ENCODE results near the gene FCRL4. TPM values are rescaled to one million over a fixed set of nuclear protein-coding genes. Genes with fewer than 3 reads are reported as not detected.
A peak's percentile ranks its signal among the peaks of the same experiment; 100 is the strongest.
"Not testable (repeated sequence)": the region's sequence is repeated elsewhere in the genome, so short reads cannot be mapped to it uniquely, and the experiment has no call there.

The FCRL4 gene
- total RNA-seq, 2 experiments from 2014 or later, result not detected

GRCh38 chr1:157558119-157558518, 39.8 kb downstream of the FCRL4 start:
- intact Hi-C loops (cut with micrococcal nuclease; ENCODE audit: unreplicated experiment), result no loop called here
- Histone ChIP-seq H3K79me2 (ENCODE audit: insufficient read depth, low read depth, low read length) (no peaks in the 10 kb centered on the region), H3K4me2 (ENCODE audit: low read length) (no peak overlapping the region), H3K4me1 (ENCODE audit: insufficient read depth, low read length, poor library complexity, severe bottlenecking) (peaks cover 41% of the 10 kb centered on the region), H3K4me3 (ENCODE audit: low read depth, low read length, poor library complexity, severe bottlenecking) (no peak overlapping the region), H3K27ac (ENCODE audit: low read depth, low read length, poor library complexity, severe bottlenecking) (no peak overlapping the region), H3K9me2 (ENCODE audit: insufficient read depth, low read length) (no peaks in the 10 kb centered on the region), H3K9me3 (ENCODE audit: low read length) (no peaks in the 10 kb centered on the region; the same call in 1 of the 2 replicates), H2AFZ (ENCODE audit: low read length) (peak overlapping the region; percentile 39; the same call in 1 of the 2 replicates), H4K20me1 (ENCODE audit: insufficient read depth, low read length) (no peaks in the 10 kb centered on the region), H3K36me3 (ENCODE audit: insufficient read depth, low read length) (no peaks in the 10 kb centered on the region)
- ChIA-PET CTCF (ENCODE audit: unreplicated experiment) (no interaction called here), POLR2A (no interaction called here)
- no peak for TF ChIP-seq CTCF (conservative IDR thresholded peaks at IDR 0.05; ENCODE audit: low read length)
- TF ChIP-seq EZH2phosphoT487 (IDR thresholded peaks at IDR 0.05; ENCODE audit: borderline replicate concordance, low read depth, low read length), result no peak
- no TSS peak for BruUV-seq (replicated peaks)
- DNase-seq (ENCODE audit: low spot score), result no peak

GRCh38 chr1:157551694-157552693, 45.9 kb downstream of the FCRL4 start, which contains the start of gene FCRL5:
TSS of gene FCRL5 (minus strand) at chr1:157552515. CDS start at chr1:157552362, 153 bp downstream.
- H3K4me2 ChIP-seq (ENCODE audit: low read length), result peak within 1 kb of the TSS; percentile 85
- intact Hi-C loops (cut with micrococcal nuclease; ENCODE audit: unreplicated experiment), result loop anchor here (1.0 to 5.0 kb wide), 2 partner anchors 10 to 40 kb away; no protein-coding TSS in a partner anchor
- H2AFZ ChIP-seq (ENCODE audit: low read length), result peak within 1 kb of the TSS; percentile 19; the same call in 1 of the 2 replicates
- no peak for TF ChIP-seq CTCF (conservative IDR thresholded peaks at IDR 0.05; ENCODE audit: low read length)
- no peak for TF ChIP-seq EZH2phosphoT487 (IDR thresholded peaks at IDR 0.05; ENCODE audit: borderline replicate concordance, low read depth, low read length)
- peaks cover 27% of the 10 kb centered on the region; the same call in 1 of the 2 replicates for H3K79me2 ChIP-seq (ENCODE audit: insufficient read depth, low read depth, low read length)
- no peaks in the 10 kb centered on the region for H3K9me2 ChIP-seq (ENCODE audit: insufficient read depth, low read length)
- peaks cover 38% of the 10 kb centered on the region for H3K4me1 ChIP-seq (ENCODE audit: insufficient read depth, low read length, poor library complexity, severe bottlenecking)
- ChIA-PET CTCF (ENCODE audit: unreplicated experiment) (interaction anchor here (0.8 to 1.6 kb wide), 4 partner anchors 10 to 57 kb away, joined by 3 to 4 read pairs (median 3); no protein-coding TSS in a partner anchor), POLR2A (interaction anchor here (0.9 to 3.5 kb wide), 8 partner anchors 9 to 267 kb away, joined by 3 to 22 read pairs (median 4); no protein-coding TSS in a partner anchor)
- DNase-seq (ENCODE audit: low spot score), result peak; percentile 77
- H3K36me3 ChIP-seq (ENCODE audit: insufficient read depth, low read length), result peaks cover 18% of the 10 kb centered on the region
- BruUV-seq (replicated peaks), result TSS peak; percentile 64
- no peaks in the 10 kb centered on the region for H4K20me1 ChIP-seq (ENCODE audit: insufficient read depth, low read length)
- H3K27ac ChIP-seq (ENCODE audit: low read depth, low read length, poor library complexity, severe bottlenecking), result peak within 1 kb of the TSS; percentile 86
- no peaks in the 10 kb centered on the region for H3K9me3 ChIP-seq (ENCODE audit: low read length)
- H3K4me3 ChIP-seq (ENCODE audit: low read depth, low read length, poor library complexity, severe bottlenecking), result peak within 1 kb of the TSS; percentile 74

- intact Hi-C loops (cut with micrococcal nuclease; ENCODE audit: unreplicated experiment); BruUV-seq (replicated peaks); H3K27ac ChIP-seq (ENCODE audit: low read depth, low read length, poor library complexity, severe bottlenecking); H3K4me2 ChIP-seq (ENCODE audit: low read length); H2AFZ ChIP-seq (ENCODE audit: low read length); H3K4me3 ChIP-seq (ENCODE audit: low read depth, low read length, poor library complexity, severe bottlenecking); H3K9me3 ChIP-seq (ENCODE audit: low read length); CTCF ChIA-PET (ENCODE audit: unreplicated experiment); H3K9me2 ChIP-seq (ENCODE audit: insufficient read depth, low read length); DNase-seq (ENCODE audit: low spot score); POLR2A ChIA-PET; H4K20me1 ChIP-seq (ENCODE audit: insufficient read depth, low read length): not testable (repeated sequence)
- H3K36me3 ChIP-seq (ENCODE audit: insufficient read depth, low read length), result peaks cover 46% of the 10 kb centered on the region
- peaks cover 24% of the 10 kb centered on the region for H3K4me1 ChIP-seq (ENCODE audit: insufficient read depth, low read length, poor library complexity, severe bottlenecking)
- H3K79me2 ChIP-seq (ENCODE audit: insufficient read depth, low read depth, low read length), result peaks cover 27% of the 10 kb centered on the region; the same call in 1 of the 2 replicates
Measured at GRCh38 chr1:157548081-157548480, 49.8 kb downstream of the FCRL4 start.

Measured in OCI-LY7 (cell line).